Colonic mucosa (tissue), 4 donors: Measurements from ENCODE around the gene MERTK. TPM values are rescaled to one million over a fixed set of nuclear protein-coding genes. Genes with fewer than 3 reads are reported as not detected.

Experiments used
- DNase-seq: peaks from one replicate; pipeline ENCODE4 v3.0.0-alpha.2; 2020
- H3K27ac ChIP-seq: fragments of 200-600 bp; one replicate; pipeline ENCODE4 v1.8.0; 2021
- H3K27me3 ChIP-seq: fragments of 200-600 bp; one replicate; pipeline ENCODE4 v1.8.0; 2021
- H3K36me3 ChIP-seq: fragments of 200-600 bp; one replicate; pipeline ENCODE4 v1.8.0; 2021
- H3K4me1 ChIP-seq: fragments of 200-600 bp; one replicate; pipeline ENCODE4 v1.8.0; 2021; ENCODE audit warnings: mild to moderate bottlenecking
- H3K4me3 ChIP-seq: fragments of 200-600 bp; one replicate; pipeline ENCODE4 v1.8.0; 2021
- H3K9ac ChIP-seq, 2 donors: one replicate each; pipeline ENCODE4 v1.7.0; 2013; ENCODE audit warnings: control low read depth in 2 of 2, low read depth in 2 of 2, low read length in 2 of 2
- H3K9me3 ChIP-seq: fragments of 200-600 bp; one replicate; pipeline ENCODE4 v1.8.0; 2021
- CTCF ChIP-seq: fragments of 200-600 bp; IDR thresholded peaks from one replicate; pipeline ENCODE4 v1.8.0; 2022; ENCODE audit warnings: antibody characterized with exemption, mild to moderate bottlenecking
- intact Hi-C: fragments of 100-400 bp; cut with DNase I; formaldehyde crosslinking; loops from one replicate; pipeline ENCODE4 v1.14.1; 2022
- total RNA-seq, 2 donors: library from RNA; stranded (reverse); fragmentation: NEBNext Ultra II Directional in 1 of 2; extraction: Animal tissue kit (Norgen Biotek cat#: 25700) in 1 of 2; gene quantifications; one replicate each; pipeline ENCODE4 v1.2.1, GENCODE V29; 2021
- donor health status: healthy.
- donor health status: DM: no; HTN: no; CAD: no.
- donor health status: DM: no; HTN: no; CAD: no.

The MERTK gene
- total RNA-seq, 2 donors from 2014 or later, result 3.9 TPM

- H3K4me3 ChIP-seq, result peak overlapping the region; percentile 88
- H3K36me3 ChIP-seq, result no peaks in the 10 kb centered on the region
- peak overlapping the region; percentile 92 to 98 for H3K9ac ChIP-seq
- intact Hi-C loops, result loop anchor here (10.0 kb wide), 1 partner anchor 199 kb away; the partner anchor contains the start of gene ZC3H8
- H3K27me3 ChIP-seq, result no peaks in the 10 kb centered on the region
- H3K9me3 ChIP-seq, result no peaks in the 10 kb centered on the region
- DNase-seq, result peak; percentile 77
- peaks cover 10% of the 10 kb centered on the region for H3K4me1 ChIP-seq
- H3K27ac ChIP-seq, result peak overlapping the region; percentile 100
- no peak for TF ChIP-seq CTCF
These were observed 157.6 kb downstream of the MERTK start for GRCh38 chr2:112055730-112056625.

GRCh38 chr2:112056626-112056987 lies 158.2 kb downstream of the MERTK start:
- intact Hi-C loops, result loop anchor here (10.0 kb wide), 1 partner anchor 198 kb away; the partner anchor contains the start of gene ZC3H8
- H3K4me1 ChIP-seq, result peaks cover 10% of the 10 kb centered on the region
- no peaks in the 10 kb centered on the region for H3K36me3 ChIP-seq
- H3K9ac ChIP-seq, result peak overlapping the region in 1 of 2 donors; percentile 98
- no peak for DNase-seq
- no peak for TF ChIP-seq CTCF
- H3K9me3 ChIP-seq, result no peaks in the 10 kb centered on the region
- H3K27ac ChIP-seq, result peak overlapping the region; percentile 100
- no peaks in the 10 kb centered on the region for H3K27me3 ChIP-seq
- peak overlapping the region; percentile 88 for H3K4me3 ChIP-seq

GRCh38 chr2:112059671-112060070 lies 161.3 kb downstream of the MERTK start:
- intact Hi-C loops, result loop anchor here (10.0 kb wide), 1 partner anchor 195 kb away; the partner anchor contains the start of gene ZC3H8

GRCh38 chr2:112061299-112061698 lies 162.9 kb downstream of the MERTK start:
- no peaks in the 10 kb centered on the region for H3K9me3 ChIP-seq
- no peak overlapping the region for H3K4me3 ChIP-seq
- no peak overlapping the region for H3K27ac ChIP-seq
- peaks cover 10% of the 10 kb centered on the region for H3K4me1 ChIP-seq
- peaks cover 5% of the 10 kb centered on the region for H3K36me3 ChIP-seq
- no peak for TF ChIP-seq CTCF
- DNase-seq, result no peak
- no peak overlapping the region for H3K9ac ChIP-seq
- intact Hi-C loops, result no loop called here
- H3K27me3 ChIP-seq, result no peaks in the 10 kb centered on the region

More at GRCh38 chr2:112059671-112060070, 161.3 kb downstream of the MERTK start:
- TF ChIP-seq CTCF, result no peak
- H3K4me3 ChIP-seq, result no peak overlapping the region
- DNase-seq, result peak; percentile 23
- H3K27ac ChIP-seq, result no peak overlapping the region
- no peaks in the 10 kb centered on the region for H3K27me3 ChIP-seq
- peaks cover 2% of the 10 kb centered on the region for H3K36me3 ChIP-seq
- H3K4me1 ChIP-seq, result peaks cover 10% of the 10 kb centered on the region
- H3K9ac ChIP-seq, result peak overlapping the region in 1 of 2 donors; percentile 5
- no peaks in the 10 kb centered on the region for H3K9me3 ChIP-seq

GRCh38 chr2:112061840-112062239 lies 163.4 kb downstream of the MERTK start:
- Histone ChIP-seq H3K4me3 (no peak overlapping the region), H3K9me3 (no peaks in the 10 kb centered on the region), H3K9ac (no peak overlapping the region), H3K27ac (no peak overlapping the region), H3K27me3 (no peaks in the 10 kb centered on the region), H3K4me1 (peaks cover 6% of the 10 kb centered on the region), H3K36me3 (peaks cover 5% of the 10 kb centered on the region)
- DNase-seq, result no peak
- TF ChIP-seq CTCF, result no peak
- intact Hi-C loops, result no loop called here
